Measurements from ENCODE around the gene NLRP13.

DNA sequence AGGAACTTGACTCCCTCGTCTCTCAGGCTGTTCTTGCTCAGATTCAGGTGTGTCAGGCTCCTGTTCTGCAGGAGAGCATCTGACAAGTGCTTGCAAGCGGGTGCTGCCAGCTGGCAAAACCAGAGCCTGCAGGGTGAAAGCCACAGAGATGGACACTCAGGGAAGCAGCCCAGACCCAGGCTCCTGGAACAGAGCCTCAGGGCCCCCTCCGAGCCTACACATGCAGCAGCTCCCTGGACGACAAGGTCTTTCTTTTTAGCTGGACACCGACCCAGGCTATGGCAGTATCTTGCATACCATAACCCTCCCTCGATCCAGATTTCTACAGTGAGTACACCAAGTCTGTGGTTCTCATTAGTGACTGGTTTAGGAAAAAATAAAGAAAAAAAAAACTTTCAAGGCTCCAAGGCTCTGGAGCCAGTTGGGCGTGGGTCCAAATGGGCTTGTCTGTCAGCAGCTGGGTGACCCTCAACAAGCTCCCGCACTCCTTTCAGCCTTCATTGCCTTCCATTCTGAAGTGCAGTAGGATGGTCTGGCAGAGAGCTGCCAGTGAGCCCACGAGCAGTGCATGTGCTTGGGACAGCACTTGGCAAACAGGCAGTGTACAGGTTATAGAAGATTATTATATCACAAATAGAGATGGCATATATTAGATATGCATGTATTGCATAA, 29.9 kb downstream of the NLRP13 start:
- TF ChIP-seq POLR2A (IDR thresholded peaks at IDR 0.05; ENCODE audit: low read length) (no peak), GATA1 (IDR thresholded peaks at IDR 0.05; ENCODE audit: low read depth, low read length) (no peak)
